Endothelial cell of umbilical vein (primary cell): ENCODE measurements around the gene KL. TPM values are rescaled to one million over a fixed set of nuclear protein-coding genes. Genes with fewer than 3 reads are reported as not detected.

Experiments used
- BruUV-seq: library from RNA; stranded (reverse); fragments of 400-500 nt; replicated peaks from 2 replicates; lab custom pipeline; 2021; lab: Mats Ljungman, UMichigan
- CTCF ChIA-PET: fragments of 300-600, 350-600 bp; sonication (Branson Sonifier 250); formaldehyde crosslinking; loops from one replicate; lab custom pipeline; 2021; ENCODE audit warnings: antibody characterized with exemption, inconsistent platforms; lab: Charles Lee
- POLR2A ChIA-PET: fragments of 300-600, 350-600 bp; sonication (Branson Sonifier 250); formaldehyde crosslinking; loops from one replicate; lab custom pipeline; 2021; ENCODE audit warnings: antibody characterized with exemption, inconsistent platforms; lab: Charles Lee
- DNase-seq: peaks from one replicate; pipeline ENCODE4 v3.0.0-alpha.2; 2011; ENCODE audit warnings: low read depth, low spot score
- FAIRE-seq: peaks from 2 replicates; lab custom pipeline; 2011; peaks lifted over from hg19 to GRCh38; lab: Jason Lieb, UNC
- H2AFZ ChIP-seq: 2 replicates; pipeline ENCODE4 v1.6.0; 2012; ENCODE audit warnings: low read depth, low read length, control low read depth, inconsistent platforms
- H3K27ac ChIP-seq: 2 replicates; pipeline ENCODE4 v1.5.1; 2011; ENCODE audit warnings: low read depth, mild to moderate bottlenecking, control low read depth, low read length, moderate library complexity; ENCODE audit not compliant: insufficient read depth
- H3K27me3 ChIP-seq, 2 experiments: 2 replicates each; pipeline versions ENCODE4 v1.6.0 to v1.6.1; 2011; ENCODE audit warnings: low read length in 2 of 2, mixed read lengths in 1 of 2; ENCODE audit not compliant: control insufficient read depth in 2 of 2, insufficient read depth in 2 of 2
- H3K36me3 ChIP-seq, 2 experiments: 2 replicates in 1 of 2; 3 replicates in 1 of 2; pipeline ENCODE4 v1.5.1; 2011; ENCODE audit warnings: low read length in 2 of 2, mild to moderate bottlenecking in 1 of 2, moderate library complexity in 1 of 2; ENCODE audit not compliant: control insufficient read depth in 2 of 2, insufficient read depth in 2 of 2; ENCODE audit errors: extremely low read depth in 1 of 2
- H3K4me1 ChIP-seq: 3 replicates; pipeline ENCODE4 v1.5.1; 2011; ENCODE audit warnings: mild to moderate bottlenecking, low read length; ENCODE audit not compliant: control insufficient read depth, insufficient read depth; ENCODE audit errors: extremely low read depth
- H3K4me2 ChIP-seq: 2 replicates; pipeline ENCODE4 v1.6.1; 2011; ENCODE audit warnings: low read length, control low read depth, mixed read lengths; ENCODE audit not compliant: insufficient read depth
- H3K4me3 ChIP-seq, 3 experiments: fragments of 200-600 bp in 1 of 3; sonication (generic), shearing (Covaris generic) in 1 of 3; replicated peaks in 1 of 3; 2 replicates each; pipeline ENCODE4 v1.5.1; 2011 to 2016; ENCODE audit warnings: control low read depth in 3 of 3, low read length in 3 of 3, mild to moderate bottlenecking in 2 of 3, inconsistent platforms in 1 of 3, low read depth in 1 of 3, moderate library complexity in 1 of 3; ENCODE audit not compliant: insufficient read depth in 1 of 3
- H3K79me2 ChIP-seq: 2 replicates; pipeline ENCODE4 v1.6.0; 2012; ENCODE audit warnings: low read length, inconsistent platforms; ENCODE audit not compliant: control insufficient read depth, insufficient read depth
- H3K9ac ChIP-seq: replicated peaks from 2 replicates; pipeline ENCODE3; 2011; ENCODE audit warnings: low read length, control low read depth; ENCODE audit not compliant: insufficient read depth; ENCODE audit errors: extremely low read depth
- H3K9me1 ChIP-seq: replicated peaks from 3 replicates; pipeline ENCODE4 v1.6.0; 2011; ENCODE audit warnings: mild to moderate bottlenecking, low read length; ENCODE audit not compliant: control insufficient read depth, insufficient read depth; ENCODE audit errors: extremely low read depth
- H3K9me3 ChIP-seq: replicated peaks from 2 replicates; pipeline ENCODE4 v1.5.1; 2012; ENCODE audit warnings: low read length, inconsistent platforms; ENCODE audit not compliant: control insufficient read depth, insufficient read depth
- H4K20me1 ChIP-seq: replicated peaks from 2 replicates; pipeline ENCODE3; 2011; ENCODE audit warnings: mild to moderate bottlenecking, low read length; ENCODE audit not compliant: control insufficient read depth, insufficient read depth; ENCODE audit errors: extremely low read depth
- EZH2 ChIP-seq: IDR thresholded peaks from 2 replicates; pipeline ENCODE4 v1.6.1; 2012; ENCODE audit warnings: borderline replicate concordance, low read depth, mild to moderate bottlenecking, moderate library complexity, low read length, inconsistent platforms; ENCODE audit not compliant: severe bottlenecking
- FOS ChIP-seq: IDR thresholded peaks from 2 replicates; pipeline ENCODE4 v1.6.1; 2011; ENCODE audit warnings: mild to moderate bottlenecking, low read length, moderate library complexity, borderline replicate concordance; ENCODE audit not compliant: insufficient read depth
- GATA2 ChIP-seq: IDR thresholded peaks from 2 replicates; pipeline ENCODE4 v1.7.0; 2011; ENCODE audit warnings: low read depth, mild to moderate bottlenecking, moderate library complexity, mixed read lengths, low read length; ENCODE audit not compliant: insufficient read length, insufficient read depth
- JUN ChIP-seq: IDR thresholded peaks from 2 replicates; pipeline ENCODE4 v1.6.1; 2011; ENCODE audit warnings: borderline replicate concordance, low read depth; ENCODE audit not compliant: insufficient read length, insufficient read depth
- MYC ChIP-seq: IDR thresholded peaks from one replicate; pipeline ENCODE4 v1.6.1; 2011; ENCODE audit warnings: mild to moderate bottlenecking, low read depth, low read length
- POLR2A ChIP-seq: IDR thresholded peaks from 2 replicates; pipeline ENCODE4 v1.6.1; 2012; ENCODE audit warnings: low read depth, mild to moderate bottlenecking, control low read depth, low read length
- POLR2AphosphoS5 ChIP-seq: IDR thresholded peaks from 2 replicates; pipeline ENCODE4 v1.6.1; 2012; ENCODE audit warnings: low read depth, mild to moderate bottlenecking, control low read depth, low read length, moderate library complexity; ENCODE audit not compliant: insufficient read depth
- dilution Hi-C: fragments of 300-500 bp; cut with MboI; formaldehyde crosslinking; loops from one replicate; pipeline ENCODE4 v1.15.0; 2019; ENCODE audit warnings: low sequenced_read_pairs; ENCODE audit not compliant: extremely low pct_ligation_motif_present
- intact Hi-C: fragments of 100-400 bp; cut with micrococcal nuclease; formaldehyde crosslinking; loops from one replicate; pipeline ENCODE4 v1.10.0; 2022
- polyA plus RNA-seq, 4 experiments: library from polyadenylated mRNA; depleted of rRNA in 3 of 4; stranded (reverse) in 3 of 4; unstranded in 1 of 4; fragments of >200 nt; gene quantifications; 2 replicates each; pipeline versions ENCODE4 v1.2.1 to v1.2.3, GENCODE V29; 2011 to 2012; ENCODE audit warnings: missing spikeins in 1 of 4
- total RNA-seq: library from RNA; stranded (reverse); gene quantifications from 2 replicates; pipeline ENCODE4 v1.2.3, GENCODE V29; 2021
- TF ChIP-seq, protein P1 (sequence below): IDR thresholded peaks from 2 replicates; pipeline ENCODE4 v1.6.1; 2011; ENCODE audit not compliant: insufficient read depth, insufficient read length
- TF ChIP-seq, protein P2 (sequence below), 2 donors: IDR thresholded peaks; 1 replicate in 1 of 2; 2 replicates in 1 of 2; pipeline ENCODE4 v1.5.1; 2011; ENCODE audit warnings: low read length in 2 of 2, mild to moderate bottlenecking in 2 of 2, moderate library complexity in 2 of 2, control low read depth in 1 of 2, inconsistent platforms in 1 of 2, low read depth in 1 of 2; ENCODE audit not compliant: insufficient read depth in 1 of 2; ENCODE audit errors: extremely low read depth in 1 of 2

The KL gene
- total and polyA plus RNA-seq, 2 donors (not counting 3 experiments of a cell fraction or from before 2014, with no cell fraction given) = 0.01 to 0.07 TPM

DNA sequence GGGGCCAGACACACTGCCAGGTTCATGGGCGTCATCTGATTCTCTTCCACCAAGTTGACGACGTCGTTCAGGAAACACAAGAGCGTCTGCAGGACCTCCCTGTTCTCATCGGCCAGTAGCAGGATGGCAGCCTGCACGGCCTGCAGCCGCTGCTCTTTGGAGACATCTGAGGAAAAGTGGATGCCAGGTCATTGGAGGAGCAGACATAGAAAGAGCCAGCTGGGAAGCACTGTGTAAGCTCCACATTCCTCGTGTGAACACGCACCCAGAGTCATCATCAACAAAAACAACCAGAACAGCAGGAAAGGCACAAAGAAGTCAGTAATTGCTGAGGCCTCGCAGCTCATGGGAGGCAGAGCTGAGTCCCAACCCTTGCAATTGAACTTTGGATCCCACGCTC, 96.5 kb downstream of the KL start:
- no peak overlapping the region for H3K27ac ChIP-seq
- no TSS peak for BruUV-seq
- H3K27me3 ChIP-seq = no peaks in the 10 kb centered on the region
- H3K4me3 ChIP-seq = no peak overlapping the region
- intact Hi-C loops = no loop called here
- no peak for DNase-seq
- no peaks in the 10 kb centered on the region for H3K9me3 ChIP-seq
- FAIRE-seq = no peak
- no peaks in the 10 kb centered on the region for H3K79me2 ChIP-seq
- H3K36me3 ChIP-seq = peaks cover 20 to 37% of the 10 kb centered on the region in 2 experiments
- H3K9me1 ChIP-seq = no peaks in the 10 kb centered on the region
- peaks cover 2% of the 10 kb centered on the region for H4K20me1 ChIP-seq
- dilution Hi-C loops = no loop called here
- no peak overlapping the region for H3K9ac ChIP-seq
- POLR2A ChIA-PET = no interaction called here
- H2AFZ ChIP-seq = no peak overlapping the region
- H3K4me1 ChIP-seq = peaks cover 21% of the 10 kb centered on the region
- CTCF ChIA-PET = interaction anchor here (2.2 to 2.3 kb wide), 2 partner anchors 55 to 430 kb away, joined by 9 to 10 read pairs; no protein-coding TSS in a partner anchor
- H3K4me2 ChIP-seq = no peak overlapping the region
- TF ChIP-seq MYC (no peak), POLR2A (no peak), GATA2 (no peak), EZH2 (no peak), JUN (no peak)
- TF ChIP-seq, protein P1, sequence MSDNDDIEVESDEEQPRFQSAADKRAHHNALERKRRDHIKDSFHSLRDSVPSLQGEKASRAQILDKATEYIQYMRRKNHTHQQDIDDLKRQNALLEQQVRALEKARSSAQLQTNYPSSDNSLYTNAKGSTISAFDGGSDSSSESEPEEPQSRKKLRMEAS = no peak

DNA sequence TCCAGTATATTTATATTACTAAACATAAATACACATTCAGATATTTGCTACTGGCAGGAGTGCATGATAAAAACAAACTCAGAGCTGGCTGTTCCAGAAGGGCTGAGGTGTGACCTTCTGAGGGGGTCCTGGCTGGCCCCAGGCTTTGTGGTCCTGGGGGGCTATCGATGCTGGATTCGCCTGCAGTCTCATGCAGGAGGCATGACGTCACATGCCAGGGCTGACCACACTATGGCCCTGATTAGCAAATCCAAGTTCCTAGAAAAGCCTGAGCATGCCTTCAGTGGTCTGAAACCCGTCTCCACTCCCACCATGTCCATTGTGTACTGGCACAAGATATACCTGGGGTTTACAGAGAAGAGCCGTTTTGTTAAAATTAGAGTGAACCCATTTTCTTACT, 97.9 kb downstream of the KL start:
- no peak overlapping the region for H3K4me2 ChIP-seq
- H3K9ac ChIP-seq = no peak overlapping the region
- H3K9me3 ChIP-seq = no peaks in the 10 kb centered on the region
- H3K27ac ChIP-seq = no peak overlapping the region
- ChIA-PET CTCF (no interaction called here), POLR2A (no interaction called here)
- H3K9me1 ChIP-seq = no peaks in the 10 kb centered on the region
- no peaks in the 10 kb centered on the region for H3K27me3 ChIP-seq
- DNase-seq (no peak), FAIRE-seq (no peak)
- dilution Hi-C loops (no loop called here), intact Hi-C loops (no loop called here)
- TF ChIP-seq POLR2A (no peak), GATA2 (no peak), EZH2 (no peak), JUN (no peak), MYC (no peak), POLR2AphosphoS5 (no peak), FOS (no peak)
- TF ChIP-seq, protein P1 = no peak
- TF ChIP-seq, protein P2, sequence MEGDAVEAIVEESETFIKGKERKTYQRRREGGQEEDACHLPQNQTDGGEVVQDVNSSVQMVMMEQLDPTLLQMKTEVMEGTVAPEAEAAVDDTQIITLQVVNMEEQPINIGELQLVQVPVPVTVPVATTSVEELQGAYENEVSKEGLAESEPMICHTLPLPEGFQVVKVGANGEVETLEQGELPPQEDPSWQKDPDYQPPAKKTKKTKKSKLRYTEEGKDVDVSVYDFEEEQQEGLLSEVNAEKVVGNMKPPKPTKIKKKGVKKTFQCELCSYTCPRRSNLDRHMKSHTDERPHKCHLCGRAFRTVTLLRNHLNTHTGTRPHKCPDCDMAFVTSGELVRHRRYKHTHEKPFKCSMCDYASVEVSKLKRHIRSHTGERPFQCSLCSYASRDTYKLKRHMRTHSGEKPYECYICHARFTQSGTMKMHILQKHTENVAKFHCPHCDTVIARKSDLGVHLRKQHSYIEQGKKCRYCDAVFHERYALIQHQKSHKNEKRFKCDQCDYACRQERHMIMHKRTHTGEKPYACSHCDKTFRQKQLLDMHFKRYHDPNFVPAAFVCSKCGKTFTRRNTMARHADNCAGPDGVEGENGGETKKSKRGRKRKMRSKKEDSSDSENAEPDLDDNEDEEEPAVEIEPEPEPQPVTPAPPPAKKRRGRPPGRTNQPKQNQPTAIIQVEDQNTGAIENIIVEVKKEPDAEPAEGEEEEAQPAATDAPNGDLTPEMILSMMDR (IDR thresholded peaks at IDR 0.05; ENCODE audit: extremely low read depth in 1 of 2, insufficient read depth in 1 of 2, low read depth in 1 of 2, low read length in 2 of 2) = no peak
- H4K20me1 ChIP-seq = peaks cover 2% of the 10 kb centered on the region
- peaks cover 17 to 38% of the 10 kb centered on the region in 2 experiments for H3K36me3 ChIP-seq
- H3K4me3 ChIP-seq = no peak overlapping the region
- BruUV-seq = no TSS peak
- H2AFZ ChIP-seq = no peak overlapping the region
- H3K4me1 ChIP-seq = peaks cover 21% of the 10 kb centered on the region
- no peaks in the 10 kb centered on the region for H3K79me2 ChIP-seq
